NB4 (cell line): ENCODE measurements around the gene IMMP2L.

Experiments used
- TF ChIP-seq, protein P1 (sequence below): IDR thresholded peaks from one replicate; pipeline ENCODE4 v1.5.1; 2012; ENCODE audit warnings: low read depth, low read length
- TF ChIP-seq, protein P2 (sequence below): IDR thresholded peaks from 2 replicates; pipeline ENCODE4 v1.6.1; 2011; ENCODE audit warnings: low read depth, low read length

DNA sequence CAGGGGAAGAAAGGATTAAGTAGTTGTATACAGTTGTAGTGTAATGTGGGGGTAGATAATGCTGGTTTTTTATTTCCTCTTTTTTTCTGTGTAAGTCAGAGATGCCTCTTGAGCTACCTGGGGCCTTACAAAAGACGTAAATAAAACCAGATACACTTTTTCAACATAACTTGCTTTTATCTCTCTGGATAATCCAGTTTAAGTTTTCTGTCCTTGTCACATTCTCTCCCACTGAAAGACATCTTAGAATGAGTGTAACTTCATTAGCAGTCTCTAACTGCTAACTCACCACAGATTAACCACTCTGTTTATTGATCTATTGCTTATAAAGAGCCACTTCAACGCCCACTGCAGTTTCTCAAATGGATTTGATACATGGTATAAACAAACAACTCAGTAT, 535.5 kb downstream of the IMMP2L start:
- TF ChIP-seq, protein P1, sequence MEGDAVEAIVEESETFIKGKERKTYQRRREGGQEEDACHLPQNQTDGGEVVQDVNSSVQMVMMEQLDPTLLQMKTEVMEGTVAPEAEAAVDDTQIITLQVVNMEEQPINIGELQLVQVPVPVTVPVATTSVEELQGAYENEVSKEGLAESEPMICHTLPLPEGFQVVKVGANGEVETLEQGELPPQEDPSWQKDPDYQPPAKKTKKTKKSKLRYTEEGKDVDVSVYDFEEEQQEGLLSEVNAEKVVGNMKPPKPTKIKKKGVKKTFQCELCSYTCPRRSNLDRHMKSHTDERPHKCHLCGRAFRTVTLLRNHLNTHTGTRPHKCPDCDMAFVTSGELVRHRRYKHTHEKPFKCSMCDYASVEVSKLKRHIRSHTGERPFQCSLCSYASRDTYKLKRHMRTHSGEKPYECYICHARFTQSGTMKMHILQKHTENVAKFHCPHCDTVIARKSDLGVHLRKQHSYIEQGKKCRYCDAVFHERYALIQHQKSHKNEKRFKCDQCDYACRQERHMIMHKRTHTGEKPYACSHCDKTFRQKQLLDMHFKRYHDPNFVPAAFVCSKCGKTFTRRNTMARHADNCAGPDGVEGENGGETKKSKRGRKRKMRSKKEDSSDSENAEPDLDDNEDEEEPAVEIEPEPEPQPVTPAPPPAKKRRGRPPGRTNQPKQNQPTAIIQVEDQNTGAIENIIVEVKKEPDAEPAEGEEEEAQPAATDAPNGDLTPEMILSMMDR: no peak
- TF ChIP-seq, protein P2, sequence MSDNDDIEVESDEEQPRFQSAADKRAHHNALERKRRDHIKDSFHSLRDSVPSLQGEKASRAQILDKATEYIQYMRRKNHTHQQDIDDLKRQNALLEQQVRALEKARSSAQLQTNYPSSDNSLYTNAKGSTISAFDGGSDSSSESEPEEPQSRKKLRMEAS: no peak
